Spleen (tissue), 7 donors: ENCODE measurements around the gene ARHGAP36.

ENCODE experiments used
- CTCF ChIP-seq, 11 experiments: fragments of 200-600 bp in 7 of 11; fragments of 450-650 bp in 4 of 11; sonication (generic) in 4 of 11; IDR thresholded peaks in 8 of 11; conservative IDR thresholded peaks in 3 of 11; 1 replicate in 7 of 11; 2 replicates in 4 of 11; pipeline versions ENCODE4 v1.4.0 to v1.8.0; 2016 to 2021; ENCODE audit warnings: antibody characterized with exemption in 11 of 11, inconsistent platforms in 4 of 11, mild to moderate bottlenecking in 1 of 11
- POLR2AphosphoS5 ChIP-seq, 3 donors: sonication (generic); formaldehyde crosslinking; IDR thresholded peaks; one replicate each; pipeline ENCODE4 v1.5.1; 2017; ENCODE audit warnings: antibody characterized with exemption in 3 of 3
- donor health status: DM: no; HTN: no; CAD: no; lungs with moderate emphysema.
- donor health status: DM: no; HTN: no; CAD: no.
- donor health status: DM: no; HTN: no; CAD: no.

- TF ChIP-seq CTCF (IDR thresholded peaks at IDR 0.05 in 8 of 11, conservative IDR thresholded peaks at IDR 0.05 in 3 of 11) (no peak), POLR2AphosphoS5 (IDR thresholded peaks at IDR 0.05) (no peak)
These were observed 24.1 kb upstream of the ARHGAP36 start for GRCh38 chrX:131034063-131034462.
